K562 (cell line): Measurements from ENCODE around the gene PRMT3. TPM values are rescaled to one million over a fixed set of nuclear protein-coding genes. Genes with fewer than 3 reads are reported as not detected.

Experiments used
- MYNN ChIP-seq, 2 experiments: sonication (generic); formaldehyde crosslinking in 1 of 2; IDR thresholded peaks; 2 replicates each; pipeline versions ENCODE4 v1.5.0 to v1.6.1; 2016 to 2020; ENCODE audit warnings: antibody characterized with exemption in 1 of 2, missing genetic modification reagents in 1 of 2
- RBM39 ChIP-seq: fragments of 200-400 bp; formaldehyde crosslinking; optimal IDR thresholded peaks from 2 replicates; pipeline ENCODE3; 2018; ENCODE audit warnings: low read depth, low read length
- RFX1 ChIP-seq: fragments of 450-650 bp; IDR thresholded peaks from 2 replicates; pipeline ENCODE4 v1.6.1; 2016; ENCODE audit warnings: mild to moderate bottlenecking, moderate library complexity
- SREBF1 ChIP-seq: fragments of 150-350 bp; IDR thresholded peaks from 2 replicates; pipeline ENCODE4 v1.6.1; 2014; ENCODE audit warnings: antibody characterized with exemption, low read depth, low read length, borderline replicate concordance
- ZNF282 ChIP-seq: sonication (generic); formaldehyde crosslinking; IDR thresholded peaks from 2 replicates; pipeline ENCODE4 v1.8.1; 2023; ENCODE audit warnings: missing genetic modification reagents
- ZNF57 ChIP-seq: fragments of 450-650 bp; formaldehyde crosslinking; IDR thresholded peaks from 2 replicates; pipeline ENCODE4 v1.4.0; 2020; ENCODE audit warnings: mild to moderate bottlenecking, moderate library complexity
- ZNF583 ChIP-seq: fragments of 250-450 bp; sonication (Bioruptor Pico); IDR thresholded peaks from 2 replicates; pipeline ENCODE4 v1.4.0; 2020
- polyA plus RNA-seq, 8 experiments: library from polyadenylated mRNA; depleted of rRNA in 4 of 8; stranded (reverse) in 5 of 8; unstranded in 3 of 8; fragments of >200 nt; fragmentation: Nextera tagmentation in 2 of 8; fragmentation: Illumina TruSeq in 1 of 8; extraction: Ambion mirVana in 2 of 8; extraction: Trizol in 1 of 8; gene quantifications; 2 replicates each; pipeline versions ENCODE4 v1.2.1 to v1.2.3, GENCODE V29; 2011 to 2014; ENCODE audit warnings: inconsistent platforms in 1 of 8, missing spikeins in 1 of 8
- total RNA-seq, 7 experiments: library from RNA; depleted of rRNA in 6 of 7; stranded (reverse); fragments of >200 nt in 6 of 7; fragmentation: Illumina TruSeq in 2 of 7; extraction: Trizol in 2 of 7; gene quantifications; 2 replicates each; pipeline versions ENCODE4 v1.2.1 to v1.2.3, GENCODE V29; 2011 to 2021; ENCODE audit warnings: low replicate concordance in 1 of 7
- TF ChIP-seq, protein P1 (sequence below): fragments of 450-650 bp; IDR thresholded peaks from 2 replicates; pipeline ENCODE4 v1.6.1; 2016; ENCODE audit warnings: antibody characterized with exemption
- TF ChIP-seq, protein P2 (sequence below): fragments of 250-450 bp; sonication (Bioruptor Pico); IDR thresholded peaks from 2 replicates; pipeline ENCODE4 v1.4.0; 2020
- TF ChIP-seq, protein P3 (sequence below), 2 experiments: fragments of 250-450 bp in 1 of 2; fragments of 450-650 bp in 1 of 2; sonication (Bioruptor Pico) in 1 of 2; IDR thresholded peaks; 2 replicates each; pipeline versions ENCODE4 v1.6.1 to v1.8.0; 2016 to 2021; ENCODE audit warnings: mild to moderate bottlenecking in 2 of 2, moderate library complexity in 2 of 2, missing compliant biosample characterization in 1 of 2, missing genetic modification characterization in 1 of 2
- TF ChIP-seq, protein P4 (sequence below): fragments of 250-450 bp; sonication (Bioruptor Pico); IDR thresholded peaks from 2 replicates; pipeline ENCODE4 v1.9.0; 2021; ENCODE audit warnings: mild to moderate bottlenecking, inconsistent platforms
- TF ChIP-seq, protein P5 (sequence below): fragments of 250-450 bp; sonication (Bioruptor Pico); IDR thresholded peaks from 2 replicates; pipeline ENCODE4 v1.5.1; 2021; ENCODE audit warnings: mild to moderate bottlenecking

PRMT3 gene
- total and polyA plus RNA-seq, 9 of the 15 experiments (the other 6 are each of a cell fraction or from before 2014, with no cell fraction given) = 24.0 to 62.1 (median 44.7) TPM

DNA sequence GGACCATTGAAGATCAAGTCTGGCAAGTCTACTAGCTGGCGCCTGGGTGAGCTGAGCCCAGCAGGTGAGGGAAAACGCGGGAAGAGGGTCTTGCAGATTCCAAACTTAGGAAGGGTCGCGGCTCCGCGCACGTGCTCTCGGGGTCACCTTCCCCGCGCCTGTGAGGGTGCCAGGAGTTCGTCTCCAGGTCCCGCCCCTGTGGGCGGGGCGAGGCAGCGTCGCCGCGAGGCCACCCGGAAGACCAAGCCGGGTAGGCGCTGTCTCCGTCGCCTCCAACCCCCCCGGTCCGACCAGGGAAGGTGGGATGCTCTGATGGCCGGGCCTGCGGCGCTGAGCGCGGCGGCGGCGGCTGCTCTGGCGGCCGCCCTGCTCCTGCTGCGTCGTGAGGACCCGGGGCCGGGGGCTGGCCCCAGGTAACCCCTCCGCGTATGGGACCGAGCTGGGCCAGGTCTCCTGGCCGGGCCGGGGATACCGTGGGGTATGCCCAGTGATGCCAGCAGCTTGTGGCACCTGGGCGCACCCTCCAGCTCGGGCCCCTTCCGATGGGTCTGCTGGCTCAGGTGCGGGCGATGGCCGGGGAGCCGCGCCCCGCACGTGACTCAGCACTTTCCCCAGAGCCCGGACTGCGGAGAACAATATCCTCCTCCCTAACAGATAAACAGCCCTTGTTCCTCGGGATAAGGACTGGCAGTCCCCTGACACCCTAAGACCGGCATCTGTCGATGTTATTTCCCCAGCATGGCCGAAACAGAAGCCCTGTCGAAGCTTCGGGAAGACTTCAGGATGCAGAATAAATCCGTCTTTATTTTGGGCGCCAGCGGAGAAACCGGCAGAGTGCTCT, 23.8 kb upstream of the PRMT3 start, which contains the start of gene HTATIP2 (continued):
- TF ChIP-seq, protein P1, sequence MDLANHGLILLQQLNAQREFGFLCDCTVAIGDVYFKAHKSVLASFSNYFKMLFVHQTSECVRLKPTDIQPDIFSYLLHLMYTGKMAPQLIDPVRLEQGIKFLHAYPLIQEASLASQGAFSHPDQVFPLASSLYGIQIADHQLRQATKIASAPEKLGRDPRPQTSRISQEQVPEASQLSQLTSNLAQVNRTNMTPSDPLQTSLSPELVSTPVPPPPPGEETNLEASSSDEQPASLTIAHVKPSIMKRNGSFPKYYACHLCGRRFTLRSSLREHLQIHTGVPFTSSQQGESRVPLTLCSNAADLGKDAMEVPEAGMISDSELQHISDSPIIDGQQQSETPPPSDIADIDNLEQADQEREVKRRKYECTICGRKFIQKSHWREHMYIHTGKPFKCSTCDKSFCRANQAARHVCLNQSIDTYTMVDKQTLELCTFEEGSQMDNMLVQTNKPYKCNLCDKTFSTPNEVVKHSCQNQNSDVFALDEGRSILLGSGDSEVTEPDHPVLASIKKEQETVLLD = 0 out of 2 replicates have a peak, but pooled peaks have one; percentile 29
- TF ChIP-seq ZNF583 (CRISPR knock-in tag) (peak; percentile 23; the same call in 1 of the 2 replicates), SREBF1 (no peak), RFX1 (no peak), ZNF282 (no peak), RBM39 (no peak), MYNN (IDR thresholded peaks at IDR 0.05) (peak; percentile 49; the same call in 1 of the 2 replicates), MYNN (CRISPR knock-in tag; IDR thresholded peaks at IDR 0.05) (no peak), ZNF57 (no peak)
- TF ChIP-seq, protein P2, sequence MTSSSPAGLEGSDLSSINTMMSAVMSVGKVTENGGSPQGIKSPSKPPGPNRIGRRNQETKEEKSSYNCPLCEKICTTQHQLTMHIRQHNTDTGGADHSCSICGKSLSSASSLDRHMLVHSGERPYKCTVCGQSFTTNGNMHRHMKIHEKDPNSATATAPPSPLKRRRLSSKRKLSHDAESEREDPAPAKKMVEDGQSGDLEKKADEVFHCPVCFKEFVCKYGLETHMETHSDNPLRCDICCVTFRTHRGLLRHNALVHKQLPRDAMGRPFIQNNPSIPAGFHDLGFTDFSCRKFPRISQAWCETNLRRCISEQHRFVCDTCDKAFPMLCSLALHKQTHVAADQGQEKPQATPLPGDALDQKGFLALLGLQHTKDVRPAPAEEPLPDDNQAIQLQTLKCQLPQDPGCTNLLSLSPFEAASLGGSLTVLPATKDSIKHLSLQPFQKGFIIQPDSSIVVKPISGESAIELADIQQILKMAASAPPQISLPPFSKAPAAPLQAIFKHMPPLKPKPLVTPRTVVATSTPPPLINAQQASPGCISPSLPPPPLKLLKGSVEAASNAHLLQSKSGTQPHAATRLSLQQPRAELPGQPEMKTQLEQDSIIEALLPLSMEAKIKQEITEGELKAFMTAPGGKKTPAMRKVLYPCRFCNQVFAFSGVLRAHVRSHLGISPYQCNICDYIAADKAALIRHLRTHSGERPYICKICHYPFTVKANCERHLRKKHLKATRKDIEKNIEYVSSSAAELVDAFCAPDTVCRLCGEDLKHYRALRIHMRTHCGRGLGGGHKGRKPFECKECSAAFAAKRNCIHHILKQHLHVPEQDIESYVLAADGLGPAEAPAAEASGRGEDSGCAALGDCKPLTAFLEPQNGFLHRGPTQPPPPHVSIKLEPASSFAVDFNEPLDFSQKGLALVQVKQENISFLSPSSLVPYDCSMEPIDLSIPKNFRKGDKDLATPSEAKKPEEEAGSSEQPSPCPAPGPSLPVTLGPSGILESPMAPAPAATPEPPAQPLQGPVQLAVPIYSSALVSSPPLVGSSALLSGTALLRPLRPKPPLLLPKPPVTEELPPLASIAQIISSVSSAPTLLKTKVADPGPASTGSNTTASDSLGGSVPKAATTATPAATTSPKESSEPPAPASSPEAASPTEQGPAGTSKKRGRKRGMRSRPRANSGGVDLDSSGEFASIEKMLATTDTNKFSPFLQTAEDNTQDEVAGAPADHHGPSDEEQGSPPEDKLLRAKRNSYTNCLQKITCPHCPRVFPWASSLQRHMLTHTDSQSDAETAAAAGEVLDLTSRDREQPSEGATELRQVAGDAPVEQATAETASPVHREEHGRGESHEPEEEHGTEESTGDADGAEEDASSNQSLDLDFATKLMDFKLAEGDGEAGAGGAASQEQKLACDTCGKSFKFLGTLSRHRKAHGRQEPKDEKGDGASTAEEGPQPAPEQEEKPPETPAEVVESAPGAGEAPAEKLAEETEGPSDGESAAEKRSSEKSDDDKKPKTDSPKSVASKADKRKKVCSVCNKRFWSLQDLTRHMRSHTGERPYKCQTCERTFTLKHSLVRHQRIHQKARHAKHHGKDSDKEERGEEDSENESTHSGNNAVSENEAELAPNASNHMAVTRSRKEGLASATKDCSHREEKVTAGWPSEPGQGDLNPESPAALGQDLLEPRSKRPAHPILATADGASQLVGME = no peak
- TF ChIP-seq, protein P3, sequence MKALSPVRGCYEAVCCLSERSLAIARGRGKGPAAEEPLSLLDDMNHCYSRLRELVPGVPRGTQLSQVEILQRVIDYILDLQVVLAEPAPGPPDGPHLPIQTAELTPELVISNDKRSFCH (CRISPR knock-in tag; IDR thresholded peaks at IDR 0.05) = no peak
- TF ChIP-seq, protein P3 (tag; IDR thresholded peaks at IDR 0.05) = peak; percentile 66; the same call in 1 of the 2 replicates
- TF ChIP-seq, protein P4, sequence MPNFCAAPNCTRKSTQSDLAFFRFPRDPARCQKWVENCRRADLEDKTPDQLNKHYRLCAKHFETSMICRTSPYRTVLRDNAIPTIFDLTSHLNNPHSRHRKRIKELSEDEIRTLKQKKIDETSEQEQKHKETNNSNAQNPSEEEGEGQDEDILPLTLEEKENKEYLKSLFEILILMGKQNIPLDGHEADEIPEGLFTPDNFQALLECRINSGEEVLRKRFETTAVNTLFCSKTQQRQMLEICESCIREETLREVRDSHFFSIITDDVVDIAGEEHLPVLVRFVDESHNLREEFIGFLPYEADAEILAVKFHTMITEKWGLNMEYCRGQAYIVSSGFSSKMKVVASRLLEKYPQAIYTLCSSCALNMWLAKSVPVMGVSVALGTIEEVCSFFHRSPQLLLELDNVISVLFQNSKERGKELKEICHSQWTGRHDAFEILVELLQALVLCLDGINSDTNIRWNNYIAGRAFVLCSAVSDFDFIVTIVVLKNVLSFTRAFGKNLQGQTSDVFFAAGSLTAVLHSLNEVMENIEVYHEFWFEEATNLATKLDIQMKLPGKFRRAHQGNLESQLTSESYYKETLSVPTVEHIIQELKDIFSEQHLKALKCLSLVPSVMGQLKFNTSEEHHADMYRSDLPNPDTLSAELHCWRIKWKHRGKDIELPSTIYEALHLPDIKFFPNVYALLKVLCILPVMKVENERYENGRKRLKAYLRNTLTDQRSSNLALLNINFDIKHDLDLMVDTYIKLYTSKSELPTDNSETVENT (CRISPR knock-in tag) = no peak
- TF ChIP-seq, protein P5, sequence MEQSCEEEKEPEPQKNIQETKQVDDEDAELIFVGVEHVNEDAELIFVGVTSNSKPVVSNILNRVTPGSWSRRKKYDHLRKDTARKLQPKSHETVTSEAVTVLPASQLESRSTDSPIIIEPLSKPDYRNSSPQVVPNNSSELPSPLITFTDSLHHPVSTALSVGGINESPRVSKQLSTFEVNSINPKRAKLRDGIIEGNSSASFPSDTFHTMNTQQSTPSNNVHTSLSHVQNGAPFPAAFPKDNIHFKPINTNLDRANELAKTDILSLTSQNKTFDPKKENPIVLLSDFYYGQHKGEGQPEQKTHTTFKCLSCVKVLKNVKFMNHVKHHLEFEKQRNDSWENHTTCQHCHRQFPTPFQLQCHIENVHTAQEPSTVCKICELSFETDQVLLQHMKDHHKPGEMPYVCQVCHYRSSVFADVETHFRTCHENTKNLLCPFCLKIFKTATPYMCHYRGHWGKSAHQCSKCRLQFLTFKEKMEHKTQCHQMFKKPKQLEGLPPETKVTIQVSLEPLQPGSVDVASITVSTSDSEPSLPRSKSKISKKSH (CRISPR knock-in tag) = no peak
